Spleen (tissue), 11 donors: ENCODE data around the gene KANSL1. TPM values are rescaled to one million over a fixed set of nuclear protein-coding genes. Genes with fewer than 3 reads are reported as not detected.

Source experiments
- DNase-seq: peaks from one replicate; pipeline ENCODE4 v3.0.0-alpha.2; 2020
- H3K27ac ChIP-seq, 8 donors: fragments of 200-600 bp; sonication (generic) in 7 of 8; 1 replicate in 4 of 8; 2 replicates in 4 of 8; pipeline versions ENCODE4 v1.5.0 to v1.8.0; 2016 to 2021; ENCODE audit warnings: inconsistent platforms in 4 of 8, mild to moderate bottlenecking in 4 of 8, moderate library complexity in 1 of 8
- H3K27me3 ChIP-seq, 7 donors: fragments of 200-600 bp; sonication (generic) in 6 of 7; replicated peaks in 1 of 7; 1 replicate in 4 of 7; 2 replicates in 3 of 7; pipeline versions ENCODE4 v1.5.0 to v1.8.0; 2016 to 2021; ENCODE audit warnings: inconsistent platforms in 3 of 7, mild to moderate bottlenecking in 1 of 7
- H3K36me3 ChIP-seq, 6 donors: fragments of 200-600 bp; sonication (generic) in 5 of 6; 1 replicate in 4 of 6; 2 replicates in 2 of 6; pipeline versions ENCODE4 v1.5.0 to v1.8.0; 2016 to 2021; ENCODE audit warnings: inconsistent platforms in 2 of 6
- H3K4me1 ChIP-seq, 6 donors: fragments of 200-600 bp; sonication (generic) in 5 of 6; 1 replicate in 3 of 6; 2 replicates in 3 of 6; pipeline versions ENCODE4 v1.5.0 to v1.8.0; 2016 to 2021; ENCODE audit warnings: inconsistent platforms in 3 of 6
- H3K4me3 ChIP-seq, 8 donors: fragments of 200-600 bp; sonication (generic) in 7 of 8; 1 replicate in 4 of 8; 2 replicates in 4 of 8; pipeline versions ENCODE4 v1.5.0 to v1.8.0; 2016 to 2021; ENCODE audit warnings: inconsistent platforms in 4 of 8, mild to moderate bottlenecking in 4 of 8, moderate library complexity in 2 of 8
- H3K9me3 ChIP-seq, 8 donors: fragments of 200-600 bp; sonication (generic) in 7 of 8; 1 replicate in 4 of 8; 2 replicates in 4 of 8; pipeline versions ENCODE4 v1.5.0 to v1.8.0; 2016 to 2021; ENCODE audit warnings: inconsistent platforms in 4 of 8
- CTCF ChIP-seq, 11 experiments: fragments of 200-600 bp in 7 of 11; fragments of 450-650 bp in 4 of 11; sonication (generic) in 4 of 11; IDR thresholded peaks in 8 of 11; conservative IDR thresholded peaks in 3 of 11; 1 replicate in 7 of 11; 2 replicates in 4 of 11; pipeline versions ENCODE4 v1.4.0 to v1.8.0; 2016 to 2021; ENCODE audit warnings: antibody characterized with exemption in 11 of 11, inconsistent platforms in 4 of 11, mild to moderate bottlenecking in 1 of 11
- POLR2A ChIP-seq, 3 donors: fragments of 450-650 bp; IDR thresholded peaks; one replicate each; pipeline ENCODE4 v1.5.1; 2017; ENCODE audit warnings: antibody characterized with exemption in 3 of 3, mild to moderate bottlenecking in 1 of 3
- POLR2AphosphoS5 ChIP-seq, 3 donors: sonication (generic); formaldehyde crosslinking; IDR thresholded peaks; one replicate each; pipeline ENCODE4 v1.5.1; 2017; ENCODE audit warnings: antibody characterized with exemption in 3 of 3
- WGBS, 5 donors: extraction: QIAGEN DNeasy Blood & Tissue Kit in 3 of 5; methylation state at CpG; one replicate each; pipeline versions ENCODE4 v1.1.5 to v1.1.7; 2013 to 2018; 5-methylcytosine and 5-hydroxymethylcytosine counted together
- intact Hi-C: fragments of 100-400 bp; cut with DNase I; formaldehyde crosslinking; loops from one replicate; pipeline ENCODE4 v1.15.0; 2023; ENCODE audit warnings: low total_unique reads
- polyA plus RNA-seq, 3 donors: library from polyadenylated mRNA; stranded (reverse); fragments of 200-250 nt; gene quantifications; one replicate each; pipeline ENCODE4 v1.2.1, GENCODE V29; 2013
- total RNA-seq, 7 donors: library from RNA; depleted of rRNA in 3 of 7; stranded (reverse); fragments of >200 nt in 3 of 7; fragmentation: NEBNext Ultra II Directional in 4 of 7; extraction: Animal tissue kit (Norgen Biotek cat#: 25700) in 4 of 7; gene quantifications; one replicate each; pipeline versions ENCODE4 v1.1.0 to v1.2.1, GENCODE V29; 2016 to 2021
- donor health status: healthy with polysubstance abuse.
- donor health status: DM: no; HTN: no; CAD: no; lungs with moderate emphysema.
- donor health status: DM: no; HTN: no; CAD: no.
- donor health status: Bipolar disorder and iron deficiency.
- donor health status: healthy.
- donor health status: DM: no; HTN: no; CAD: no.
- donor health status: DM: yes; HTN: yes; CAD: no.

KANSL1 gene
- total and polyA plus RNA-seq, 10 donors, result 10.9 to 173 (median 116) TPM

DNA sequence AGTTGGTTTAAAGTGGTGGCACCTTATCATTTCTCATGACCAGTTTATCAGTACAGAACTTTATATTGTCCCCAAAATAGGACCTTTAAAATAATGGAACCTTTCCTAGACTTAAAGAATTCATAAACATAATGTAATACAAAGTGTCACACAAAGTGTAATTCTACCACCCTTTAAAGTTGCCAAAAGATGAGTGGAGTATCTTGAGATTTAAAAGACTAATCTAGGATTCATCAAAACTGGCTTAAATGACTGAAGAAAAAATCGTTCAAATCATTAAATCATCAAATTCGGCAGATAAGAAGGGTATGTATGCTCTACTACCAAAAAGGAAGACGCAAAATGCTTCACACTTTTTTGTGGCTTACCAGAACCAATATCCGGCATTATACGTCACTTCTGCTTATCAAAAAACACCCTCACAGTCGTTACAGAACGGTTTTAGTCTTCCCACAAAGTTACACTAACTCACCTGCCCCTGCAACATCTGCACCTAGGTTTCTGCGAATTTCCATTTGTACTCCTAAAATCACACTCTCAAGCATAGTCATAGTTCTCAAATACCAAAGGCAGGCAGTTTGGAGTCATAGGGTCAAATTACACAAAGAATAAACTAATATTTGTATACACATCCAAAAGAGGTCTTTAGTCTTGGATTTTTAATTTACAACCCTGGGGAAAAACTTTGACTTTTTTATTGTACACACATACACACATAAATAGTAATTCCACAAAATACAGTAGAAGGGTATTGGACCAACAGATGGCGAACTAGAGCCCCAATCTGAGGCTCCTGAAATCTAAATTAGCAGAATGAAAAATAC, 1.4 kb upstream of the KANSL1 start:
- WGBS, 5 donors, result 17 to 25% (median 18%) methylated on average over 9 of the region's 9 CpGs
- Histone ChIP-seq H3K4me3 (peak overlapping the region; percentile 87 to 96 (median 91)), H3K27ac (peak overlapping the region; percentile 98 to 100 (median 100)), H3K9me3 (no peaks in the 10 kb centered on the region), H3K27me3 (no peaks in the 10 kb centered on the region), H3K4me1 (peaks cover 27 to 62% (median 39%) of the 10 kb centered on the region in 6 donors), H3K36me3 (peaks cover 0 to 9% (median 0%) of the 10 kb centered on the region in 6 donors)
- TF ChIP-seq POLR2AphosphoS5 (IDR thresholded peaks at IDR 0.05), result peak in 1 of 3 donors; percentile 63
- peak in 10 of 11 experiments; percentile 7 to 64 (median 40) for TF ChIP-seq CTCF (IDR thresholded peaks at IDR 0.05 in 8 of 11, conservative IDR thresholded peaks at IDR 0.05 in 3 of 11)
- TF ChIP-seq POLR2A (IDR thresholded peaks at IDR 0.05), result peak in 1 of 3 donors; percentile 8
- intact Hi-C loops, result no loop called here
- no peak for DNase-seq

DNA sequence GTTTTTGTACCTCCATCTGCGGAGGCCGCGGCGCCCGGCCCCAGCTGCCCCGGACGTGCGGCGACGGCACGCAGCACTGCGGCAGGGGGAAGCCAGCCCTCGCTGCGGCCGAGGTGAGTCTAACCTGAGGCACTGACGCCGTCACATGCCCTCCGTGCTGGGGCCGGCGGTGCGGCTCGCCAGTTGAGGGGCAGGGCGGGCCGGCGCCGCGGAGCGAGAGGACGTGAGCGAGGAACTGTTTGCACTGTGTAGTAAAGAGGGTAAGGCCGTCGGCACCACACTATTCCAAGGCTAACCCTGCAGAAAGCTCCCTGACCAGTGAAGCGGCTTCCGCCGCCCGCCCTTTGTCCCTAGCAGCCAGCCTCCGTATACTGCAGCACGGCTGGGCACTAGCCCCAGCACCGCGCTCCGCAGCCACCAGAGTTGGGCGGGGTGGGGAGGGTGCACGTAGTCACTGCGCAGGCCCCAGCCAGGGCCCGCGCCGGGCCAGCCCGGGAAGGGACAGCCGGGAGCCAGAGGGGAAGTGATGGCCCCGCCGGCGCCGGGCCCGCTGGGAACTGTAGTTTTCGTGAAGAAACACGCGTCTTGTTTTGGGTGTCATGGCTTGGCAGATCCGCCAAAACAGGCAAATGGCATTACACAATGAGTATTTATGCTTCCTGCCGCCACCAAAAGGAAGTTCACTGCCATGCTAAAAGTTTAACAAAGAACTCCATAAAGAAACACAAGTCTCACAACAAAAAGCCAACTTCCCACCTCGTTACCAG, 580 bp upstream of the KANSL1 start:
- Histone ChIP-seq H3K9me3 (no peaks in the 10 kb centered on the region), H3K27ac (peak overlapping the region; percentile 98 to 100 (median 100)), H3K36me3 (peaks cover 0 to 9% (median 0%) of the 10 kb centered on the region in 6 donors), H3K4me1 (peaks cover 28 to 70% (median 46%) of the 10 kb centered on the region in 6 donors), H3K27me3 (no peaks in the 10 kb centered on the region), H3K4me3 (peak overlapping the region; percentile 87 to 96 (median 91))
- TF ChIP-seq CTCF (IDR thresholded peaks at IDR 0.05 in 8 of 11, conservative IDR thresholded peaks at IDR 0.05 in 3 of 11) (peak in 8 of 11 experiments; percentile 27 to 69 (median 46)), POLR2A (IDR thresholded peaks at IDR 0.05) (peak; percentile 26 to 83 (median 67)), POLR2AphosphoS5 (IDR thresholded peaks at IDR 0.05) (peak; percentile 88 to 95 (median 94))
- 0 to 1% (median 0%) methylated on average over 19 to 60 of the region's 60 CpGs for WGBS, 5 donors
- intact Hi-C loops, result no loop called here
- DNase-seq, result peak; percentile 100

GRCh38 chr17:46192439-46193150, 634 bp downstream of the KANSL1 start:
- Histone ChIP-seq H3K36me3 (peaks cover 0 to 9% (median 0%) of the 10 kb centered on the region in 6 donors), H3K9me3 (no peaks in the 10 kb centered on the region), H3K27ac (peak overlapping the region; percentile 98 to 100 (median 100)), H3K4me1 (peaks cover 36 to 78% (median 56%) of the 10 kb centered on the region in 6 donors), H3K4me3 (peak overlapping the region; percentile 87 to 96 (median 91)), H3K27me3 (no peaks in the 10 kb centered on the region)
- TF ChIP-seq POLR2A (IDR thresholded peaks at IDR 0.05) (no peak), CTCF (IDR thresholded peaks at IDR 0.05 in 8 of 11, conservative IDR thresholded peaks at IDR 0.05 in 3 of 11) (peak in 1 of 11 experiments; percentile 5), POLR2AphosphoS5 (IDR thresholded peaks at IDR 0.05) (peak in 1 of 3 donors; percentile 4)
- peak; percentile 93 for DNase-seq
- WGBS, 5 donors, result 0 to 1% (median 1%) methylated on average over 30 to 58 of the region's 60 CpGs
- intact Hi-C loops, result no loop called here
